Calu3 (cell line): Measurements from ENCODE around the gene DELE1. TPM values are rescaled to one million over a fixed set of nuclear protein-coding genes. Genes with fewer than 3 reads are reported as not detected.

Source experiments
- BruUV-seq: library from RNA; stranded (reverse); fragments of 400-500 nt; replicated peaks from 2 replicates; lab custom pipeline; 2021; lab: Mats Ljungman, UMichigan
- CTCF ChIA-PET: fragments of 300-600 bp; sonication (Branson Sonifier 250); formaldehyde crosslinking; loops from one replicate; lab custom pipeline; 2022; ENCODE audit warnings: antibody characterized with exemption; lab: Charles Lee
- DNase-seq: peaks from one replicate; pipeline ENCODE4 v3.0.0; 2022
- H3K27ac Mint-ChIP-seq: one replicate; pipeline ENCODE4 v1.8.0; 2022; ENCODE audit warnings: mixed read lengths; ENCODE audit not compliant: unreplicated experiment
- H3K27me3 Mint-ChIP-seq: one replicate; pipeline ENCODE4 v1.8.0; 2022; ENCODE audit warnings: mixed read lengths; ENCODE audit not compliant: unreplicated experiment
- H3K36me3 Mint-ChIP-seq: one replicate; pipeline ENCODE4 v1.8.0; 2022; ENCODE audit warnings: mild to moderate bottlenecking, moderate library complexity, mixed read lengths; ENCODE audit not compliant: insufficient read depth, unreplicated experiment
- H3K4me1 Mint-ChIP-seq: one replicate; pipeline ENCODE4 v1.8.0; 2022; ENCODE audit warnings: mild to moderate bottlenecking, low read depth, mixed read lengths; ENCODE audit not compliant: unreplicated experiment
- H3K4me3 Mint-ChIP-seq: one replicate; pipeline ENCODE4 v1.8.0; 2022; ENCODE audit warnings: mild to moderate bottlenecking, low read depth, moderate library complexity, mixed read lengths; ENCODE audit not compliant: unreplicated experiment
- H3K9me3 Mint-ChIP-seq: one replicate; pipeline ENCODE4 v1.8.0; 2022; ENCODE audit warnings: low read depth, mixed read lengths; ENCODE audit not compliant: unreplicated experiment
- CTCF ChIP-seq: fragments of 200-600 bp; IDR thresholded peaks from one replicate; pipeline ENCODE4 v1.8.0; 2022; ENCODE audit warnings: antibody characterized with exemption; ENCODE audit not compliant: unreplicated experiment
- intact Hi-C: fragments of 100-400 bp; cut with micrococcal nuclease; formaldehyde crosslinking; loops from one replicate; pipeline ENCODE4 v1.10.0; 2022; ENCODE audit not compliant: unreplicated experiment
- total RNA-seq: library from RNA; stranded (reverse); gene quantifications from 2 replicates; pipeline ENCODE4 v1.2.3, GENCODE V29; 2022

The DELE1 gene
- total RNA-seq, 1 experiment from 2014 or later: 78.5 TPM

DNA sequence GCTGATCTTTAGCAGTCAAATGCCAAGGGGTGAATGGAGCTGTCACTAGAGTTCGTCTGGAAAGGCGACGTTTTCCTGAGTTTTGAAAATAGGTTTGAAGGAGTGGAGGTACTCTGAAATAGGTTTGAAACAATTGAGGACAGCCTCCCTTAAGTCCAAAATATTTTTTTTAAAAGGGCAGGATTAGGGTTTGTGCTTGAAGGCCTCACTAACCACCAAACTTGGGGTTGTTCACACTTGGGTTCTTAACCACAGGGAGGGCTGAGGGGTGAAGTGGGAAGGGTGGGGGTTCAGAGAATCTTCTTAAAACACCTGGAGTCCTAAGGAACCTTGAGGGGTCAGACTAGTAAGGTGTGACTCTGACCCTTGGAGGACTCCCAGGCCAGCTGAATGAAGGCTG is 37.8 kb downstream of the DELE1 start:
- Mint-ChIP-seq H3K27me3 (peaks cover 14% of the 10 kb centered on the region), H3K4me3 (no peak overlapping the region)
- intact Hi-C loops: no loop called here

GRCh38 chr5:141963701-141964100 is 40.0 kb downstream of the DELE1 start:
- Mint-ChIP-seq H3K27me3 (peaks cover 5% of the 10 kb centered on the region), H3K4me1 (peaks cover 6% of the 10 kb centered on the region), H3K27ac (no peak overlapping the region), H3K9me3 (no peaks in the 10 kb centered on the region), H3K4me3 (no peak overlapping the region), H3K36me3 (peaks cover 6% of the 10 kb centered on the region)
- no TSS peak for BruUV-seq
- CTCF ChIA-PET: interaction anchor here (1.4 kb wide), 1 partner anchor 299 kb away, joined by 3 read pairs; no protein-coding TSS in a partner anchor
- DNase-seq: no peak
- TF ChIP-seq CTCF: no peak
- intact Hi-C loops: no loop called here

More for the DNA sequence above, 37.8 kb downstream of the DELE1 start:
- no TSS peak for BruUV-seq
- no peak for TF ChIP-seq CTCF
- no peak overlapping the region for H3K27ac Mint-ChIP-seq
- CTCF ChIA-PET: interaction anchor here (0.7 to 2.9 kb wide), 19 partner anchors 8 to 297 kb away, joined by 3 to 95 read pairs (median 4); partner anchors contain the start of genes DELE1, PCDH1 and RNF14
- no peaks in the 10 kb centered on the region for H3K9me3 Mint-ChIP-seq
- DNase-seq: no peak
- H3K4me1 Mint-ChIP-seq: no peaks in the 10 kb centered on the region
- H3K36me3 Mint-ChIP-seq: no peaks in the 10 kb centered on the region

DNA sequence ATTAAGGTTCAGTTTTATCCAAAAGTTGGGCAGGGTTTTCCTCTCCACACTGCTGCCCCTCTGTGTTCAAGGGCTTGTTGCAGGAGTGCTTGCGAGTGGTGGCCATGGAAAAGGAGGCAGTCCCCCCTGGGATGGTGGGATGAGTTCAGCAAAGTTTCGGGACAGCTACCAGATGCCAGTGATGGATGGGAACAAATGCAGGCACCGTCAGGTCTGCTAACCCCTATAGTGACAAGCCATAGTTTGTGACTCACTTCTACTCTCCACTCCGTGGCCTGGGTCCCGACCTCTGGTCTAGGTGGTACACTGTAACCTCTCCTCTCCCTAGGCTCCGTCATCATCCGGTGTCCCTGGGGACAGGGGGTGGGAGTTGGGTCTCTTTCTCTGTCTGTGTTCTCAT is 41.4 kb downstream of the DELE1 start:
- Mint-ChIP-seq H3K27ac (no peak overlapping the region), H3K4me3 (no peak overlapping the region), H3K27me3 (no peaks in the 10 kb centered on the region), H3K4me1 (peaks cover 15% of the 10 kb centered on the region), H3K36me3 (peaks cover 20% of the 10 kb centered on the region), H3K9me3 (no peaks in the 10 kb centered on the region)
- BruUV-seq: no TSS peak
- no peak for TF ChIP-seq CTCF
- intact Hi-C loops: no loop called here
- CTCF ChIA-PET: no interaction called here
- no peak for DNase-seq

DNA sequence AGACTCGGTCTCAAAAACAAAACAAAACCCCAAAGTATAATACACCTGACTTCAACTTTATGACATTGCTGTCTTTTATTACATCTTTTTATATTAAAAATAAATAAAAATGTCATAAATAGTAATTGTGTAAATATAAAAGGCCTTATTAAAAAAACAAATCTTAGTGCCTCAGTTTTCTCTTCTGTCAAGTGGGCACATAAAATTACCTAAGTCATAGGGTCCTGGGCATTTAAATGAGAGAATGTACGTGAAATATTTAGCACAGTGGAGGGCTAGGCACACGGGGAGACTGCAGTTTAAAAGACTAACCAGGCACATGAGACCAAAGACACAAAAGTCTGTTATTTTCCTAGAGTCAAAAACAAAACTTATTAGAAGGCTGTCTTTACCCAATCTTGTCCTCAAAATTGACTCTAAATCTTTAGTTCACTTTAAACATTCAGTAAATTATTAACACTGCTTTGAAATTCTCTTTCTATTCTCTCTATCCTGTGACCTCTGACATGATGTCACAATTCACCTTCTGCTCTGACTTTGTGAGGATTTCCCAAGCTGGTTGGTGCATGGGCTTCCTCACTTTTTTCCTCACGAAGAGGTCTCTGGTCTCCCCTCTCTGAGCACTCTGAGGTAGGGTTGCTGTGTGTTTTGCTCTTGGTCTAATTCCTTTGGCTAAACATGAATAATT is 42.7 kb downstream of the DELE1 start:
- CTCF ChIA-PET: no interaction called here
- no TSS peak for BruUV-seq
- intact Hi-C loops: no loop called here
- no peak overlapping the region for H3K27ac Mint-ChIP-seq
- no peak overlapping the region for H3K4me3 Mint-ChIP-seq
- peaks cover 21% of the 10 kb centered on the region for H3K36me3 Mint-ChIP-seq
- H3K4me1 Mint-ChIP-seq: peaks cover 23% of the 10 kb centered on the region
- DNase-seq: no peak
- no peak for TF ChIP-seq CTCF
- no peaks in the 10 kb centered on the region for H3K9me3 Mint-ChIP-seq
- no peaks in the 10 kb centered on the region for H3K27me3 Mint-ChIP-seq
